OCI-LY3 (cell line): ENCODE results near the gene RLN3.
A peak's percentile ranks its signal among the peaks of the same experiment; 100 is the strongest.
"Not testable (repeated sequence)": the region's sequence is repeated elsewhere in the genome, so short reads cannot be mapped to it uniquely, and the experiment has no call there.

Source experiments
- H2AFZ ChIP-seq: fragments of 200-600, 300-600 bp; shearing (Covaris generic); 2 replicates; pipeline ENCODE4 v1.6.0; 2014; ENCODE audit warnings: antibody characterized with exemption, low read depth, low read length
- H3K27ac ChIP-seq: fragments of 200-600, 300-600 bp; sonication (generic); 2 replicates; pipeline ENCODE4 v1.5.1; 2014; ENCODE audit warnings: mild to moderate bottlenecking, low read length, moderate library complexity, mixed read lengths
- H3K27me3 ChIP-seq: fragments of 200-600, 300-600 bp; sonication (generic); 2 replicates; pipeline ENCODE4 v1.6.1; 2014; ENCODE audit warnings: low read depth, low read length, mixed read lengths
- H3K36me3 ChIP-seq: fragments of 200-600, 300-600 bp; sonication (generic); replicated peaks from 2 replicates; pipeline ENCODE3; 2014; ENCODE audit warnings: low read depth, low read length, mixed read lengths
- H3K4me1 ChIP-seq: fragments of 300-600, 200-600 bp; sonication (generic); 2 replicates; pipeline ENCODE4 v1.6.1; 2014; ENCODE audit warnings: low read length, mixed read lengths
- H3K4me2 ChIP-seq: fragments of 200-600, 300-600 bp; sonication (generic); 2 replicates; pipeline ENCODE4 v1.6.1; 2014; ENCODE audit warnings: low read length, mixed read lengths
- H3K4me3 ChIP-seq: fragments of 300-600, 200-600 bp; sonication (generic); 2 replicates; pipeline ENCODE4 v1.5.1; 2014; ENCODE audit warnings: antibody characterized with exemption, mild to moderate bottlenecking, low read length, moderate library complexity
- H3K79me2 ChIP-seq: fragments of 300-600, 200-600 bp; shearing (Covaris generic); 2 replicates; pipeline ENCODE4 v1.6.1; 2014; ENCODE audit warnings: mild to moderate bottlenecking, low read length, mixed read lengths
- H3K9ac ChIP-seq: fragments of 300-600, 200-600 bp; shearing (Covaris generic); 2 replicates; pipeline ENCODE4 v1.6.0; 2014; ENCODE audit warnings: mild to moderate bottlenecking, low read length, moderate library complexity
- H3K9me3 ChIP-seq: fragments of 200-600, 300-600 bp; shearing (Covaris generic); 2 replicates; pipeline ENCODE4 v1.6.1; 2014; ENCODE audit warnings: low read length, mixed read lengths; ENCODE audit not compliant: insufficient read depth
- H4K20me1 ChIP-seq: fragments of 200-600, 300-600 bp; sonication (generic); 2 replicates; pipeline ENCODE4 v1.6.1; 2016; ENCODE audit warnings: low read length, mixed read lengths; ENCODE audit not compliant: insufficient read depth
- CTCF ChIP-seq: fragments of 200-600, 300-600 bp; sonication (generic); IDR thresholded peaks from 2 replicates; pipeline ENCODE4 v1.5.1; 2014; ENCODE audit warnings: antibody characterized with exemption, low read length, low read depth
- EZH2phosphoT487 ChIP-seq: fragments of 200-600 bp; shearing (Covaris generic); IDR thresholded peaks from 2 replicates; pipeline ENCODE4 v1.6.1; 2018; ENCODE audit warnings: antibody characterized with exemption, mixed run types, low read depth

RLN3 gene

GRCh38 chr19:14006766-14007562, 21.0 kb upstream of the RLN3 start:
- Histone ChIP-seq H3K27me3 (no peaks in the 10 kb centered on the region), H3K4me2 (peak overlapping the region; percentile 76), H3K4me3 (peak overlapping the region; percentile 84), H2AFZ (peak overlapping the region; percentile 65), H3K9me3 (no peaks in the 10 kb centered on the region), H3K79me2 (peaks cover 15% of the 10 kb centered on the region), H3K4me1 (peaks cover 12% of the 10 kb centered on the region), H3K36me3 (no peaks in the 10 kb centered on the region), H3K27ac (peak overlapping the region; percentile 62), H4K20me1 (no peaks in the 10 kb centered on the region), H3K9ac (peak overlapping the region; percentile 87)
- TF ChIP-seq EZH2phosphoT487 (no peak), CTCF (no peak)

GRCh38 chr19:14012378-14012915, 15.5 kb upstream of the RLN3 start:
- no peaks in the 10 kb centered on the region for H4K20me1 ChIP-seq

DNA sequence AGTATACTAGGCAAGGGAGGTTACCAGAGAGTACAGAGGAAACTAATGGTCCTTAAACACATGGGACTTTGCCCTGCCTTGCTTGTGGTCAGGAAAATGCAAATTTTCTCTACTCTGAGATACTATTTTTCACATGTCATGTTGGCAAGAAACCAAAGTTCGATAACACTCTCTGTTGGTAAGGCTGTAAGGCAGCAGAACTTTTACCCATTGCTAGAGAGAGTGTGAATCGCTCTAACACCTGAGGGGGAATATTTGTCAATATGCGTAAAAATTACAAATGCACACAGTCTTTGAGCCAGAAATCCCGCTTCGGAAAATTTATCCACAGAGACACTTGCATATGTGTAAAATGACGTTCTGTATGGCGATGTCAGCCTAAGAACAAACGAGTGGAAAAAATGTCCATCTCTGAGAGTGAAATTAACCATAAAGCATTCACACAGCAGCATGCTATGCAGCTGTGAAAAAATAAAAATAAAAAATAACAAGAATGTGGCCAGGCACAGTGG, 12.4 kb upstream of the RLN3 start:
- TF ChIP-seq EZH2phosphoT487 (no peak), CTCF (no peak)
- Histone ChIP-seq H3K4me3 (peak overlapping the region; percentile 50), H3K27ac (peak overlapping the region; percentile 51), H3K9me3 (no peaks in the 10 kb centered on the region), H3K4me2 (peak overlapping the region; percentile 70), H3K9ac (no peak overlapping the region), H3K79me2 (no peaks in the 10 kb centered on the region), H4K20me1 (no peaks in the 10 kb centered on the region), H3K36me3 (no peaks in the 10 kb centered on the region), H3K27me3 (peaks cover 6% of the 10 kb centered on the region), H3K4me1 (peaks cover 33% of the 10 kb centered on the region), H2AFZ (no peak overlapping the region)

More at GRCh38 chr19:14012378-14012915, 15.5 kb upstream of the RLN3 start:
- no peak overlapping the region for H3K4me2 ChIP-seq
- no peak overlapping the region for H2AFZ ChIP-seq
- H3K36me3 ChIP-seq, result no peaks in the 10 kb centered on the region
- TF ChIP-seq CTCF, result no peak
- no peak for TF ChIP-seq EZH2phosphoT487
- no peaks in the 10 kb centered on the region for H3K9me3 ChIP-seq
- H3K27ac ChIP-seq, result no peak overlapping the region
- H3K4me1 ChIP-seq, result peaks cover 15% of the 10 kb centered on the region
- H3K79me2 ChIP-seq, result no peaks in the 10 kb centered on the region
- peaks cover 6% of the 10 kb centered on the region for H3K27me3 ChIP-seq
- H3K9ac ChIP-seq, result no peak overlapping the region
- H3K4me3 ChIP-seq, result no peak overlapping the region

DNA sequence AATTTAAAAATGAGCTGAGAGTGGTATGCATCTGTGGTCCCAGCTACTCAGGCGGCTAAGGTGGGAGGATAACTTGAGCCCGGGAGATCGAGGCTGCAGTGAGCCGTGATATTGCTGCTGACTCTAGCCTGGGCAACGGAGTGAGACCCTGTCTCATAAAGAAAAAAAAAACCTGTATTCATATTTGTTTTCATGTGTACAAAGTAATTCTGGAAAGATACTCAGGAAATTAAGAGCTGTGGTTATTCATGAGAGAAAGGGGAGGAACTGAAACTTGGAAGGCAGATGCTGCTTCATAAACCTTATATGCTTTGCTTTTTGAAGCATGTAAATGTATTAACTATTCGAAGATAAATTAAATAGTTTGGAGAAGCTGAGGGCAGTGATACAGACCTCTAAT, 8.8 kb upstream of the RLN3 start:
- Histone ChIP-seq H3K4me3 (peak overlapping the region; percentile 45), H3K27me3 (peaks cover 6% of the 10 kb centered on the region), H3K9me3 (no peaks in the 10 kb centered on the region), H3K4me1 (peaks cover 33% of the 10 kb centered on the region), H3K79me2 (no peaks in the 10 kb centered on the region), H3K4me2 (peak overlapping the region; percentile 58), H4K20me1 (no peaks in the 10 kb centered on the region), H3K9ac (no peak overlapping the region), H2AFZ (no peak overlapping the region), H3K27ac (no peak overlapping the region), H3K36me3 (no peaks in the 10 kb centered on the region)
- TF ChIP-seq EZH2phosphoT487 (no peak), CTCF (no peak)

- not testable (repeated sequence) for H3K36me3 ChIP-seq, H3K27me3 ChIP-seq, H3K9ac ChIP-seq, H4K20me1 ChIP-seq, H3K4me3 ChIP-seq, H3K9me3 ChIP-seq, H3K79me2 ChIP-seq, H3K27ac ChIP-seq, H3K4me2 ChIP-seq, H2AFZ ChIP-seq
- H3K4me1 ChIP-seq, result peaks cover 28% of the 10 kb centered on the region
Observed at GRCh38 chr19:14019739-14020138, 8.2 kb upstream of the RLN3 start.
